A549 (cell line): ENCODE results near the gene RNF207. TPM values are rescaled to one million over a fixed set of nuclear protein-coding genes. Genes with fewer than 3 reads are reported as not detected.

ENCODE experiments used
- ATAC-seq, 2 experiments: fragments of 200-7000 bp in 1 of 2; fragments of >200 bp in 1 of 2; cut with Nextera tagmentation in 1 of 2; cut with Tn5 transposase in 1 of 2; 3 replicates each; pipeline versions ENCODE4 v1.8.0 to v1.9.1; 2018 to 2020; ENCODE audit warnings: mild to moderate bottlenecking in 1 of 2, moderate library complexity in 1 of 2
- CTCF ChIA-PET: fragments of 300-600 bp; sonication (Branson Sonifier 250); formaldehyde crosslinking; extraction: SDS; loops from one replicate; lab custom pipeline; 2021; ENCODE audit warnings: antibody characterized with exemption, inconsistent platforms; lab: Yijun Ruan, JAX
- POLR2A ChIA-PET: fragments of 350-600 bp; formaldehyde crosslinking; extraction: SDS; loops from one replicate; lab custom pipeline; 2021; ENCODE audit warnings: antibody characterized with exemption, inconsistent platforms; lab: Yijun Ruan, JAX
- DNase-seq, 2 experiments: peaks; one replicate each; pipeline versions ENCODE4 v3.0.0 to v3.0.0-alpha.2; 2011 to 2016; ENCODE audit warnings: low read depth in 1 of 2, low spot score in 1 of 2
- FAIRE-seq: peaks from 2 replicates; lab custom pipeline; 2011; peaks lifted over from hg19 to GRCh38; lab: Jason Lieb, UNC
- H3K27ac ChIP-seq, 2 experiments: fragments of >200 bp; sonication (Bioruptor Twin); formaldehyde crosslinking; 3 replicates each; pipeline ENCODE4 v1.5.1; 2016 to 2017
- H3K4me1 ChIP-seq: fragments of >200 bp; sonication (Bioruptor Twin); formaldehyde crosslinking; 3 replicates; pipeline ENCODE4 v1.6.1; 2016
- H3K4me2 ChIP-seq: fragments of >200 bp; sonication (Bioruptor Twin); formaldehyde crosslinking; 3 replicates; pipeline ENCODE4 v1.6.1; 2016
- H3K4me3 ChIP-seq: fragments of >200 bp; sonication (Bioruptor Twin); formaldehyde crosslinking; 3 replicates; pipeline ENCODE4 v1.5.1; 2016
- H3K9me3 ChIP-seq: fragments of >200 bp; sonication (Bioruptor Twin); formaldehyde crosslinking; 3 replicates; pipeline ENCODE4 v1.6.1; 2016
- BHLHE40 ChIP-seq: IDR thresholded peaks from 2 replicates; pipeline ENCODE4 v1.6.1; 2012; ENCODE audit warnings: low read depth, low read length, inconsistent platforms
- CBX2 ChIP-seq: fragments of 200-600 bp; sonication (generic); IDR thresholded peaks from 2 replicates; pipeline ENCODE4 v1.6.1; 2016; ENCODE audit warnings: low read depth, mild to moderate bottlenecking, borderline replicate concordance
- CEBPB ChIP-seq, 2 experiments: fragments of >200 bp in 1 of 2; sonication (Bioruptor Twin) in 1 of 2; formaldehyde crosslinking in 1 of 2; IDR thresholded peaks; 2 replicates each; pipeline ENCODE4 v1.6.1; 2012 to 2016
- E2F6 ChIP-seq: IDR thresholded peaks from 2 replicates; pipeline ENCODE4 v1.6.1; 2012; ENCODE audit warnings: low read depth, borderline replicate concordance
- EHF ChIP-seq: fragments of 250-450 bp; sonication (Bioruptor Pico); IDR thresholded peaks from 2 replicates; pipeline ENCODE4 v1.5.0; 2020; ENCODE audit warnings: mild to moderate bottlenecking
- EHMT2 ChIP-seq: fragments of 200-600 bp; sonication (generic); IDR thresholded peaks from 2 replicates; pipeline ENCODE4 v1.6.1; 2016; ENCODE audit warnings: antibody characterized with exemption, low read depth, mild to moderate bottlenecking, moderate library complexity
- ELK1 ChIP-seq: fragments of 150-350 bp; IDR thresholded peaks from 2 replicates; pipeline ENCODE4 v1.6.1; 2014; ENCODE audit warnings: low read depth, mild to moderate bottlenecking, low read length
- ESRRA ChIP-seq: fragments of 150-350 bp; IDR thresholded peaks from 2 replicates; pipeline ENCODE4 v1.6.1; 2014; ENCODE audit warnings: mild to moderate bottlenecking, low read length, borderline replicate concordance
- FOXS1 ChIP-seq: fragments of 250-450 bp; sonication (Bioruptor Pico); IDR thresholded peaks from 2 replicates; pipeline ENCODE4 v1.5.0; 2020; ENCODE audit warnings: mild to moderate bottlenecking, moderate library complexity
- GATA3 ChIP-seq: IDR thresholded peaks from 2 replicates; pipeline ENCODE4 v1.6.1; 2012; ENCODE audit warnings: borderline replicate concordance
- HEYL ChIP-seq: fragments of 250-450 bp; sonication (Bioruptor Pico); IDR thresholded peaks from 2 replicates; pipeline ENCODE4 v1.8.0; 2021; ENCODE audit warnings: mild to moderate bottlenecking, moderate library complexity
- HOXA7 ChIP-seq: fragments of 250-450 bp; sonication (Bioruptor Pico); IDR thresholded peaks from 2 replicates; pipeline ENCODE4 v1.5.0; 2020; ENCODE audit warnings: mild to moderate bottlenecking, moderate library complexity
- JUN ChIP-seq, 2 experiments: fragments of >200 bp; sonication (Bioruptor Twin); formaldehyde crosslinking; IDR thresholded peaks; 2 replicates in 1 of 2; 3 replicates in 1 of 2; pipeline ENCODE4 v1.6.1; 2016 to 2017
- KDM1A ChIP-seq: fragments of 200-600 bp; sonication (generic); IDR thresholded peaks from 2 replicates; pipeline ENCODE4 v1.6.1; 2016; ENCODE audit warnings: low read depth, mild to moderate bottlenecking
- MAX ChIP-seq: IDR thresholded peaks from 2 replicates; pipeline ENCODE4 v1.6.1; 2012
- NPAS2 ChIP-seq: fragments of 250-450 bp; sonication (Bioruptor Pico); IDR thresholded peaks from 2 replicates; pipeline ENCODE4 v1.8.0; 2022; ENCODE audit warnings: mild to moderate bottlenecking, moderate library complexity, borderline replicate concordance
- NR3C1 ChIP-seq: fragments of >200 bp; sonication (Bioruptor Twin); formaldehyde crosslinking; IDR thresholded peaks from 3 replicates; pipeline ENCODE4 v1.6.1; 2017
- PBX3 ChIP-seq: IDR thresholded peaks from 2 replicates; pipeline ENCODE4 v1.6.1; 2012
- POLR2A ChIP-seq: IDR thresholded peaks from 2 replicates; pipeline ENCODE4 v1.6.1; 2012; ENCODE audit warnings: mild to moderate bottlenecking, low read length
- RAD21 ChIP-seq, 2 experiments: fragments of >200 bp in 1 of 2; sonication (Bioruptor Twin) in 1 of 2; formaldehyde crosslinking in 1 of 2; IDR thresholded peaks in 1 of 2; conservative IDR thresholded peaks in 1 of 2; 2 replicates in 1 of 2; 3 replicates in 1 of 2; pipeline ENCODE4 v1.6.1; 2012 to 2018; ENCODE audit warnings: inconsistent platforms in 1 of 2
- RCOR1 ChIP-seq: fragments of 150-350 bp; IDR thresholded peaks from 2 replicates; pipeline ENCODE4 v1.6.1; 2014; ENCODE audit warnings: antibody characterized with exemption, low read length, low read depth
- REST ChIP-seq: fragments of 200-600 bp; sonication (generic); IDR thresholded peaks from 2 replicates; pipeline ENCODE4 v1.6.1; 2016; ENCODE audit warnings: antibody characterized with exemption, mild to moderate bottlenecking, moderate library complexity
- SMC3 ChIP-seq: fragments of >200 bp; sonication (Bioruptor Twin); formaldehyde crosslinking; IDR thresholded peaks from 3 replicates; pipeline ENCODE4 v1.6.1; 2018; ENCODE audit warnings: inconsistent platforms
- SREBF2 ChIP-seq: fragments of 450-650 bp; IDR thresholded peaks from 2 replicates; pipeline ENCODE4 v1.6.1; 2014; ENCODE audit warnings: mild to moderate bottlenecking, moderate library complexity
- TFCP2L1 ChIP-seq: fragments of 250-450 bp; sonication (Bioruptor Pico); IDR thresholded peaks from 2 replicates; pipeline ENCODE4 v1.5.0; 2021; ENCODE audit warnings: mild to moderate bottlenecking
- TP53 ChIP-seq: fragments of 250-450 bp; sonication (Bioruptor Pico); IDR thresholded peaks from 2 replicates; pipeline ENCODE4 v1.5.0; 2021; ENCODE audit warnings: mild to moderate bottlenecking, moderate library complexity
- ZC3H11A ChIP-seq: fragments of 450-650 bp; IDR thresholded peaks from 2 replicates; pipeline ENCODE4 v1.6.1; 2014; ENCODE audit warnings: antibody characterized with exemption, mild to moderate bottlenecking
- ZFP36 ChIP-seq: fragments of 450-650 bp; IDR thresholded peaks from 2 replicates; pipeline ENCODE4 v1.6.1; 2014; ENCODE audit warnings: borderline replicate concordance; ENCODE audit not compliant: partially characterized antibody
- ZNF302 ChIP-seq: fragments of 250-450 bp; sonication (Bioruptor Pico); IDR thresholded peaks from 2 replicates; pipeline ENCODE4 v1.9.0; 2021; ENCODE audit warnings: inconsistent platforms, mild to moderate bottlenecking, moderate library complexity
- ZSCAN20 ChIP-seq: fragments of 250-450 bp; sonication (Bioruptor Pico); IDR thresholded peaks from 2 replicates; pipeline ENCODE4 v1.8.0; 2022; ENCODE audit warnings: mild to moderate bottlenecking, moderate library complexity
- WGBS: methylation state at CpG from one replicate; pipeline ENCODE4 v1.1.6; 2017; ENCODE audit errors: missing lambda C conversion rate; 5-methylcytosine and 5-hydroxymethylcytosine counted together
- polyA plus RNA-seq, 4 experiments: library from polyadenylated mRNA; depleted of rRNA in 3 of 4; stranded (reverse); fragments of >200 nt; fragmentation: RNase III in 1 of 4; extraction: RNeasy Plus Mini Kit Qiagen cat#74134 plus additional on column Dnase treatment in 1 of 4; gene quantifications; 2 replicates in 3 of 4; 3 replicates in 1 of 4; pipeline ENCODE4 v1.2.3, GENCODE V29; 2011 to 2017
- TF ChIP-seq, protein P1 (sequence below): fragments of 250-450 bp; sonication (Bioruptor Pico); IDR thresholded peaks from 2 replicates; pipeline ENCODE4 v1.5.0; 2020; ENCODE audit warnings: low read depth, mild to moderate bottlenecking, moderate library complexity

The RNF207 gene
- polyA plus RNA-seq, 2 of the 4 experiments (the other 2 are of a cell fraction), result 11.3 to 24.6 TPM

- 76% methylated on average over 8 of the region's 8 CpGs for WGBS
- Histone ChIP-seq H3K27ac (no peak overlapping the region), H3K4me2 (no peak overlapping the region), H3K9me3 (no peaks in the 10 kb centered on the region), H3K4me1 (peaks cover 8% of the 10 kb centered on the region; the same call in 2 of the 3 replicates), H3K4me3 (no peak overlapping the region)
- DNase-seq, result no peak
- FAIRE-seq, result no peak
- ChIA-PET CTCF (interaction anchor here (0.7 to 2.0 kb wide), 5 partner anchors 12 to 167 kb away, joined by 3 to 6 read pairs (median 4); partner anchors contain the start of gene RNF207), POLR2A (no interaction called here)
- ATAC-seq, result no peak; a peak in 1 of 6 replicates
- TF ChIP-seq GATA3 (no peak), CEBPB (IDR thresholded peaks at IDR 0.05) (no peak), BHLHE40 (no peak), REST (no peak), EHMT2 (no peak), PBX3 (no peak), CBX2 (no peak), EHF (no peak), TP53 (no peak), SMC3 (no peak), ZFP36 (no peak), ELK1 (no peak), ZNF302 (CRISPR knock-in tag) (no peak), RCOR1 (no peak), POLR2A (no peak), JUN (IDR thresholded peaks at IDR 0.05) (no peak)
These were observed 14.3 kb downstream of the RNF207 start for GRCh38 chr1:6220236-6220635.

GRCh38 chr1:6221210-6221784 is 15.4 kb downstream of the RNF207 start:
- TF ChIP-seq MAX, result no peak
- TF ChIP-seq NPAS2, result no peak
- no peak for TF ChIP-seq POLR2A
- TF ChIP-seq NR3C1, result no peak
- no peak for TF ChIP-seq HEYL (CRISPR knock-in tag)
- TF ChIP-seq JUN (IDR thresholded peaks at IDR 0.05), result no peak
- no peak for TF ChIP-seq TFCP2L1 (CRISPR knock-in tag)
- no peak for TF ChIP-seq ZC3H11A
- no peak for TF ChIP-seq SREBF2
- no peak for TF ChIP-seq FOXS1 (CRISPR knock-in tag)
- TF ChIP-seq RAD21 (conservative IDR thresholded peaks at IDR 0.05 in 1 of 2, IDR thresholded peaks at IDR 0.05 in 1 of 2), result no peak
- no peak for TF ChIP-seq ZFP36
- TF ChIP-seq E2F6, result no peak
- no peak for TF ChIP-seq EHF
- TF ChIP-seq ZSCAN20 (CRISPR knock-in tag), result no peak
- TF ChIP-seq, protein P1, sequence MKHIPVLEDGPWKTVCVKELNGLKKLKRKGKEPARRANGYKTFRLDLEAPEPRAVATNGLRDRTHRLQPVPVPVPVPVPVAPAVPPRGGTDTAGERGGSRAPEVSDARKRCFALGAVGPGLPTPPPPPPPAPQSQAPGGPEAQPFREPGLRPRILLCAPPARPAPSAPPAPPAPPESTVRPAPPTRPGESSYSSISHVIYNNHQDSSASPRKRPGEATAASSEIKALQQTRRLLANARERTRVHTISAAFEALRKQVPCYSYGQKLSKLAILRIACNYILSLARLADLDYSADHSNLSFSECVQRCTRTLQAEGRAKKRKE (CRISPR knock-in tag), result no peak
- TF ChIP-seq ESRRA, result no peak
- TF ChIP-seq HOXA7 (CRISPR knock-in tag), result no peak
- TF ChIP-seq EHMT2, result no peak
- no peak for TF ChIP-seq KDM1A
- Histone ChIP-seq H3K4me1 (peaks cover 8% of the 10 kb centered on the region; the same call in 2 of the 3 replicates), H3K4me2 (no peak overlapping the region), H3K4me3 (no peak overlapping the region), H3K9me3 (no peaks in the 10 kb centered on the region), H3K27ac (no peak overlapping the region)
- FAIRE-seq, result no peak
- WGBS, result 95% methylated on average over 12 of the region's 12 CpGs
- ATAC-seq, result no peak
- CTCF ChIA-PET, result interaction anchor here (1.0 to 2.0 kb wide), 4 partner anchors 11 to 168 kb away, joined by 3 to 6 read pairs (median 5); partner anchors contain the start of gene RNF207
- no peak for DNase-seq
- POLR2A ChIA-PET, result no interaction called here
